ENCODE measurements around the gene LAMTOR2.

LAMTOR2 gene

GRCh38 chr1:156108057-156108456 lies 53.5 kb downstream of the LAMTOR2 start:
- H2AFZ ChIP-seq (ENCODE audit: low read depth, low read length): no peak overlapping the region
- peak overlapping the region; percentile 60 for H3K9ac ChIP-seq (ENCODE audit: low read length)
- H3K18ac ChIP-seq (ENCODE audit: low read depth in 1 of 2, low read length in 2 of 2): no peak overlapping the region
- H3K36me3 ChIP-seq (ENCODE audit: control insufficient read depth in 1 of 2, insufficient read depth in 2 of 2, low read depth in 1 of 2, low read length in 2 of 2): no peaks in the 10 kb centered on the region
- no peaks in the 10 kb centered on the region for H3K27me3 ChIP-seq (ENCODE audit: control insufficient read depth in 1 of 2, insufficient read depth in 1 of 2, low read length in 2 of 2)
- 93% methylated on average over 3 of the region's 3 CpGs for WGBS
- no peak overlapping the region for H3K4ac ChIP-seq (ENCODE audit: low read depth in 1 of 2, low read length in 2 of 2)
- H3K4me3 ChIP-seq (ENCODE audit: insufficient read depth in 1 of 2, low read depth in 1 of 2, low read length in 2 of 2): no peak overlapping the region
- DNase-seq: no peak
- H2BK120ac ChIP-seq (ENCODE audit: low read depth, low read length): no peak overlapping the region
- no peak overlapping the region for H3K23ac ChIP-seq (ENCODE audit: low read length in 2 of 2)
- H3K4me2 ChIP-seq (ENCODE audit: low read length, poor library complexity, severe bottlenecking): no peak overlapping the region
- no peak overlapping the region for H4K91ac ChIP-seq (ENCODE audit: low read length)
- H3K9me3 ChIP-seq (ENCODE audit: control insufficient read depth, low read length): no peaks in the 10 kb centered on the region
- H3K14ac ChIP-seq (ENCODE audit: low read length in 2 of 2): no peak overlapping the region
- peaks cover 45% of the 10 kb centered on the region for H3K4me1 ChIP-seq (ENCODE audit: control insufficient read depth, insufficient read depth, low read depth, low read length)
- H3K79me1 ChIP-seq (replicated peaks; ENCODE audit: low read length, poor library complexity, severe bottlenecking): peaks cover 17% of the 10 kb centered on the region
- no peak overlapping the region for H3K27ac ChIP-seq (ENCODE audit: low read length, poor library complexity, severe bottlenecking)
- no peak overlapping the region for H2BK15ac ChIP-seq (ENCODE audit: low read depth, poor library complexity, severe bottlenecking)
- H2BK12ac ChIP-seq (ENCODE audit: low read length in 2 of 2): no peak overlapping the region
- no peak overlapping the region for H4K8ac ChIP-seq (ENCODE audit: low read length)
- no peak overlapping the region for H2AK5ac ChIP-seq (ENCODE audit: low read length, severe bottlenecking)
- H2BK5ac ChIP-seq (ENCODE audit: low read depth, low read length, poor library complexity, severe bottlenecking): no peak overlapping the region
